GM21717 (cell line): ENCODE measurements around the gene PCDHGB1.
"Not testable (repeated sequence)": the region's sequence is repeated elsewhere in the genome, so short reads cannot be mapped to it uniquely, and the experiment has no call there.

Experiments
- ATAC-seq: cut with Tn5 transposase; IDR thresholded peaks from one replicate; pipeline ENCODE4 v1.9.1; 2021; ENCODE audit warnings: mild to moderate bottlenecking, moderate library complexity; ENCODE audit not compliant: unreplicated experiment

The PCDHGB1 gene

DNA sequence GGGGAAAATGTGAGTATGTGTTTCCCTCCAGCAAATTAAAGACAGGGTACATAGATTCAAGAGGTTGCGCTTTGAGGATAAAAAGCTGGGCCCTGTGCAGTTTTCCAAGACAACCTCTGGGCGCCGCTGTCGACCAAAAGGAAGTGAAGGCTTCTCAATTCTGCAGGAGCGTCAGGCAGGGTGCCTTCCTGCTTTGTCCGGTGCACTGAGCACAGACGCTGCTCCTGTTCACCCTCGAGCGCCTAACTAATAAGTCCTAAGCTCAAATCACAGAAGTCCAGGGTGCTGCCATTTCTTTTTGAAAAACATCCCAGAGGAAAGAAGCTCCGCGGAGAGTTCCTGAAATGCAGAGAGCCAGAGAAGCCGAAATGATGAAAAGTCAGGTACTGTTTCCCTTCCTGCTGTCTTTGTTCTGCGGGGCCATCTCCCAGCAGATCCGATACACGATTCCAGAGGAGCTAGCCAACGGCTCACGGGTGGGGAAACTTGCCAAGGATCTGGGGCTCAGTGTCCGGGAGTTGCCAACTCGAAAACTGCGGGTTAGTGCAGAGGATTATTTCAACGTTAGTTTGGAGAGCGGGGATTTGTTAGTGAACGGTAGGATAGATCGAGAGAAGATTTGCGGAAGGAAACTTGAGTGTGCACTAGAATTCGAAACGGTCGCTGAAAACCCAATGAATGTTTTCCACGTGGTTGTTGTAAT, at the start of gene PCDHGB1:
Gene PCDHGB1, plus strand, starts transcription at position 183 of the 703 bp plus-strand sequence. Its CDS starts 162 bp downstream, at position 345.
- peak; percentile 66 for ATAC-seq

GRCh38 chr5:141303756-141304155, 46.1 kb upstream of the PCDHGB1 start, which contains the start of gene SLC25A2:
SLC25A2 (minus strand) TSS chr5:141304049; CDS start chr5:141303865, 184 bp downstream.
- no peak for ATAC-seq

- no peak for ATAC-seq
These were observed 43.3 kb upstream of the PCDHGB1 start for GRCh38 chr5:141306630-141307029.

DNA sequence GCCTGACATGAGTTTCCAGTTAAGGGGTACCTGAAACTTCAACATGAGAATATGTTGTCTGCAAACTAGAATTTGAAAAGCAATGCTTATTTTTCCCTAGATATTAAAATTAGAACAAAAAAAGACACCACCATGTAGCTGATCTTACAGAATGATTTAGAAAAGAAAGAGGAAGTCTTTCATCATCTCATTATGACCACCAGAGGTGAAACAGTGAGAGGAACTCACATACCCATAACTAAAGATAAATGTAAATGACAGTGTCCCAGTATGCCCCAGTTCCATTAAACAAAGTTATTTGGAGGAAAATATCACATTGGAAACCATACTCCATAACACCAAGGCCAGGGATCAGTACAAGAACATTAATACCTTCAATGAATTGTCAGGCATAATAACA, 36.2 kb upstream of the PCDHGB1 start:
- ATAC-seq: no peak

- ATAC-seq: not testable (repeated sequence)
These were observed 32.9 kb upstream of the PCDHGB1 start for GRCh38 chr5:141316963-141317362.

DNA sequence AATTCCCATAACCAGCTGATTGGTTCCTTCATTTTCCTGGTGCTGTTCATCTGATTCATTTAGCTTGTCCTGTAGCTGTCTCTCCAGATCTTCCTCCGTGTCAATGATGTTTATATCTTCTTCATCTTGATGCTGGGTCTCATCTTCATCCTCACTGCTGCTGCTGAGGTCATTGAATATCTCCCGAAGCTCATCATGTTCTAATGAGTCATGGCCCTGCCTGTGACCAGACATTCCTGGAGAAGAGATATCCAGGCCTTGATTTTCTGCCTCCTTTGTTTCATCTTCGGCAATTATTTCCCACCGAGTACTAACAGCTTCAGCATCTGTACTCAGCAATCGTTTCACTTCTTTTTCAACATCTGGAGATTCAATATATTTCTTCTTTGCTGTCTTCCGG, 30.7 kb upstream of the PCDHGB1 start:
- no peak for ATAC-seq

DNA sequence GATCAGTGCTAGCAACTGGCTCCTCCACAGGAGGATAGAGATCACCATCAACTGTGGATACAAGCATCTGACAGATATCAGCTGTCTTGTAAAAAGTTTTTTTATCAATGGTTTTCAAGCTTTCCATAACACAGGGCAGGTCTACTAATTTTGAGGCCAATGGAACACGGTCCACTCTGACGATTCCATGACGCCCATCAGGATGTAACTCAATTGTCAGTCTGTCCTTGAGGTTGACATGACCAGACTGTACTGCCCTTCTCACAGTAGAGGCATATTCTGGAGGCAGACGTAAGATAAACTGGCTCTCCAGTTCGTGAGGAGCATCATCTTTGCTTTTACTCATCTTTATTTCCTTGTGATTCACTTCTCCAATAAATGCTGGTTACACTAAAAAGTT, 30.2 kb upstream of the PCDHGB1 start:
- ATAC-seq: no peak

DNA sequence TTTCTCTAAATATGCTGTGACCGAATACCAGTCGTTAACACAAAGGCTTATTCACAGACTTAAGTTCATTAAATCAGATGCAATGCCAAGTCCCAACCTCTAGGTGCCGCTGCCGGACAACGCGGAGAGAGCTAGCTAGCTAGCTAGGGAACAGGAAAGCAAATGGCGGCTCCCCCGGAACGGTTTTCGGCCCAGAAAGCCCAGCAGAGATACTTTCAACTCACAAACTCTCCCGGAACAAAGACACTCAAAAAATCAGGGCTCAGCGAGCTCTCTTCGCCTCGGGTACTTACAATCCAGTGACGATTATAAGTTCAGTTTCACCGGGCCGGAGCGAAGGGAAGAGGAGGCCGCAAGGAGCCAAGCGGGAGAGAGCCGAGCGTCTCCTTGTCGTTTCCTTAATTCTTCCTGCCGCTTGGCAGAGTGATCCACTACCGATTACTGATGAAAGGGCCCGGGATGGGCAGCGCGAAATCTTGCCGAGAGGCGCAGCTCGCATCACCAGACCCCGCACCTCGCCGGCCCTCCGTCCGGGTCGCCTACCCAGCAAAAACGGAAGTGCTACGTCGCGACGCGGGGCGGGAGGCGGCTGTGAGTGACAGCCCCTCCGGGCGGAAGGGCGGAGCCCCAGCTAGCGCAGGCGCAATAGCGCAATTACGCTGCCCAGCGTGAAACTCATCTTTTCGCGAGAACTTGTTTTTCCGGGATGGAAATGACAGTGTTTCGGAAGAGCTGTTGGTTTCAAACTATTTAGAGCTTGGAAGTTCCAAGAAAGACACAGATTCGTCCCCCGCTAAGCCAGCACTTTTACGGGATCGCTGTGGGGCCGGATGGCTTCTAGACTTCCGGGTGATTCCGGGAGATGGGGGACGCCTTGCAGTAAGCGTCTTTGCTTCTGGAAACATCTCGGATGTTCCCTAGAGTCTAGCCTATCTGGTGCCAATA, 29.4 kb upstream of the PCDHGB1 start, which contains the start of gene TAF7:
Gene TAF7, minus strand, starts transcription at position 560 of the 945 bp plus-strand sequence. CDS start 740 bp downstream, outside the sequence.
- peak; percentile 93 for ATAC-seq

- no peak for ATAC-seq
These were observed 27.6 kb upstream of the PCDHGB1 start for GRCh38 chr5:141322261-141322660.

DNA sequence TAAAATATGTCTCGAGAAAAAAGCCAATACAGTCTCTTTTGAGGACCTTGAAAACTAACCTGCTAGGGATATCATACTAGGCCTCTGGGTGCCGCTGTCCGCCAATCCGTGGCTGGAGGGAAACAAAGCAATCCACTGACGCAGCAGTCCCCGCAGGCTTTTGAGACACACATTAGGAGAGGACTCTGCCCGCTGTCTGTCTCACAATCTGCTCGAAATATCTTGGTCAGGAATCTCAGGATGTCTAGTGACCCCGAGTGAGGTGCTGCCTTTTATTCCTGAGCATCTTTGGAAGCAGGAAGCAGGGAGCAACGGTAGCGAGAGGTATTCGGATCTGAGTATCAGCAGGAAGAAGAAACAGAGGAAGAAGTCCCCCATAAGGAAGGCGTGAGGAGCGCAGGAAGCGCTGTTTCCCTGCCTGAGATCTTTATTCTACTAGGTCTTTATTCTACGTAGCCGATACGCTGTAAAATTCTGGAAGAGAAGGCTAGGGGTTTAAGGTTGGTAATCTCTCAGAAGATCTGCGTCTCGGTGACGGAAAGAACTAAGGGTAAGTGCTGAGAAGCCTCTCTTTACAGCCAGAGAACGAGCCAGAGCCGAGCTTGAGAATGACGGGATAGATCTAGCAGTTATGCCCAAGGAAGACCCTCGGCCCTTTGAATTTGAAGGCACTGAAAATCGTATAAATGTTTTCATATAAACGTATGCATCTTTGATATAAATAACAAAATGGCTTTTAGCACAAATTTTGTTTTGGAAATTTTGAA, 23.6 kb upstream of the PCDHGB1 start:
- ATAC-seq: peak; percentile 82

DNA sequence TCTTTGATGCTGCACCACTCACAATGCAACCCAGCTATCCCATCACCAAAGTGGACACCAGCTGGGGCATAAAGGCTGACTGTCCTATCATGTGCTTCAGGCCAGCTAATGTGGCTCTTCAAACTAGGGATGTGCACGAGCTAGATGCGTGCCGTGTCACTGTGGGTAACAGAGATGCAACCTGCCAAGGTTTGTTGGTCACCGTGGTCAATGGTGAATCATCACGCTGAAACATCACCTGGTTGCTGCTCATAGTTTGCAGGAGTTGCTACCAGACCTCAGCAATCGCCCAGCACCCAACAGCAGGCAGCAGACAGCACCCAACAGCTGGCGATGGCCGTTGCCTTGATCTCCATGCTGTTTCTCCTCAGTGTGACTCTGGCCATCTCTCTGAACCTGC, 21.7 kb upstream of the PCDHGB1 start:
- no peak for ATAC-seq

DNA sequence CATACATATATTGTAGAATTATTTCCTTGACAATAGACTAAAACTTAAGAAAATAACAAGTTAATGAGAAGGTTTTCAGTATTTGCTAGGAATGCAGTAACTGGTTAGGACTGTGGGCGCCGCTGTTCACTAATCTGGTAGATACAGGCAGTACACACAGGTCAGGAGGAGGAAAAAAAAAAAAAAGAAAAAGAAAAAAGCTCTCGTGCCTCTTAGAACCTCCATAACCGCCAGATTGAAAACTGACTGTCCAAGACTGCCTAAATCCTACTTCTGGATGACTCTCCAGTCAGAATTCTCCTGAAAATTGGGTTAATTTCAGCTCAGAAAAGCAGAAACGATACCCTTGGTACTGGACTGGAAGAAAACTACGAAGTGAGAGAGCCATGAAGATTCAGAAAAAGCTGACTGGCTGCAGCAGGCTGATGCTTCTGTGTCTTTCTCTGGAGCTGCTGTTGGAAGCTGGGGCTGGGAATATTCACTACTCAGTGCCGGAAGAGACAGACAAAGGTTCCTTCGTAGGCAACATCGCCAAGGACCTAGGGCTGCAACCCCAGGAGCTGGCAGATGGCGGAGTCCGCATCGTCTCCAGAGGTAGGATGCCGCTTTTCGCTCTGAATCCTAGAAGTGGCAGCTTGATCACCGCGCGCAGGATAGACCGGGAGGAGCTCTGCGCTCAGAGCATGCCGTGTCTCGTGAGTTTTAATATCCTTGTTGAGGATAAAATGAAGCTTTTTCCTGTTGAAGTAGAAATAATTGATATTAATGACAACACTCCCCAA, 19.4 kb upstream of the PCDHGB1 start, which contains the start of gene PCDHGA1:
Gene PCDHGA1, plus strand, starts transcription at position 216 of the 782 bp plus-strand sequence.
- ATAC-seq: no peak

DNA sequence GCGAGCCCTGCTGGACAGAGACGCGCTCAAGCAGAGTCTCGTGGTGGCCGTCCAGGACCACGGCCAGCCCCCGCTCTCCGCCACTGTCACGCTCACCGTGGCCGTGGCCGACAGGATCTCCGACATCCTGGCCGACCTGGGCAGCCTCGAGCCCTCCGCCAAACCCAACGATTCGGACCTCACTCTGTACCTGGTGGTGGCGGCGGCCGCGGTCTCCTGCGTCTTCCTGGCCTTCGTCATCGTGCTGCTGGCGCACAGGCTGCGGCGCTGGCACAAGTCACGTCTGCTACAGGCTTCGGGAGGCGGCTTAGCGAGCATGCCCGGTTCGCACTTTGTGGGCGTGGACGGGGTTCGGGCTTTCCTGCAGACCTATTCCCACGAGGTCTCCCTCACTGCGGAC, 17.3 kb upstream of the PCDHGB1 start:
- not testable (repeated sequence) for ATAC-seq

DNA sequence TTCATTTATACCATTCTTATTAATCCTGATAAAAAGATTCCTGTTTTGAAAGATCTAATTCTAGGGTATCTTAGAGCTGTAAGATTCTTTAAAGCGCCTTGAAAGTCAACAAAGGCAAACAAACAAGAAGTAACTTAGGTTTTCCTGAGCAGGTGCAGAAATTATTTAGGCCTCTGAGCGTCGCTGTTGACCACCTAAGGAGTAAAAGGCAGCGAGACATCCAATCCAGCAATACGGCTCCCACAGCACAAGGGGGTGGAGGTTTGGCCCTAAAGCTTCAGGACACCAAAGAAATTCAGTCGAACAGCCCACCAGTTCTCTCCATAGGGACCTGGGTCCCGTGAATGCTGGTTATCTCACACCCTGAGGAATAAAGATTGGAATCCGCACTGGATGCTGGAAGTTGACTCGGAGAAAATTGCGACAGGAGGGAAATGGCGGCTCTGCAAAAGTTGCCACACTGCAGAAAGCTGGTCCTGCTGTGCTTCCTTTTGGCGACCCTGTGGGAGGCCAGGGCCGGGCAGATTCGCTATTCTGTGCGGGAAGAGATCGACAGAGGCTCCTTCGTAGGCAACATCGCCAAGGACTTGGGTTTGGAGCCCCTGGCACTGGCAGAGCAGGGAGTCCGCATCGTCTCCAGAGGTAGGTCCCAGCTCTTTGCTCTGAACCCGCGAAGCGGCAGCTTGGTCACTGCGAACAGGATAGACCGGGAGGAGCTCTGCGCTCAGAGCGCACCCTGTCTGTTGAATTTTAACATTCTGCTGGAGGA, 11.2 kb upstream of the PCDHGB1 start, which contains the start of gene PCDHGA2:
Gene PCDHGA2, plus strand, starts transcription at position 223 of the 769 bp plus-strand sequence.
- ATAC-seq: no peak

DNA sequence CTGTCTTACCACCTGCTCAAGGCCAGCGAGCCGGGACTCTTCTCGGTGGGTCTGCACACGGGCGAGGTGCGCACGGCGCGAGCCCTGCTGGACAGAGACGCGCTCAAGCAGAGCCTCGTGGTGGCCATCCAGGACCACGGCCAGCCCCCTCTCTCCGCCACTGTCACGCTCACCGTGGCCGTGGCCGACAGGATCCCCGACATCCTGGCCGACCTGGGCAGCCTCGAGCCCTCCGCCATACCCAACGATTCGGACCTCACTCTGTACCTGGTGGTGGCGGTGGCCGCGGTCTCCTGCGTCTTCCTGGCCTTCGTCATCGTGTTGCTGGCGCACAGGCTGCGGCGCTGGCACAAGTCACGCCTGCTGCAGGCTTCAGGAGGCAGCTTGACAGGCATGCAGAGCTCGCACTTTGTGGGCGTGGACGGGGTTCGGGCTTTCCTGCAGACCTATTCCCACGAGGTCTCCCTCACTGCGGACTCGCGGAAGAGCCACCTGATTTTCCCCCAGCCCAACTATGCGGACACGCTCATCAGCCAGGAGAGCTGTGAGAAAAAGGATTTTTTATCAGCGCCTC, 9.0 kb upstream of the PCDHGB1 start:
- not testable (repeated sequence) for ATAC-seq

DNA sequence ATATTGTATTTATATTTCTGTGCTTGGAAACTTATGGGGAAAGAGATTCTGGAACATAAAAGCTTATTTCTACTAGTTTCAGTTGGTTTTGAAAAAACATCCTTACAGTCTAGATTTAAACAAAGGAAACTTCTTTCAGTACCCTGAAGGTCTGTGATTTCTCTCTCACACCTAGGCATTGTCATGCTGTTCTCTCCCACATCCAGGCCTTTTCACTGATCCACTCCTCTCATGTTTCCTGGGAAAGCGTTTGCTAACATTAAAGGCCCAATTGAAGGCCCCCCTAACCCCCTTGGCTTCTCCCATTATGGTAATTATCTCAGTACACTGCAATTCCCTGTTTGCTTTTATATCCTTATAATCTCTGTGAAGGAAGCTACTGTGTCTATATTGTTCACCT, 7.1 kb upstream of the PCDHGB1 start:
- no peak for ATAC-seq

DNA sequence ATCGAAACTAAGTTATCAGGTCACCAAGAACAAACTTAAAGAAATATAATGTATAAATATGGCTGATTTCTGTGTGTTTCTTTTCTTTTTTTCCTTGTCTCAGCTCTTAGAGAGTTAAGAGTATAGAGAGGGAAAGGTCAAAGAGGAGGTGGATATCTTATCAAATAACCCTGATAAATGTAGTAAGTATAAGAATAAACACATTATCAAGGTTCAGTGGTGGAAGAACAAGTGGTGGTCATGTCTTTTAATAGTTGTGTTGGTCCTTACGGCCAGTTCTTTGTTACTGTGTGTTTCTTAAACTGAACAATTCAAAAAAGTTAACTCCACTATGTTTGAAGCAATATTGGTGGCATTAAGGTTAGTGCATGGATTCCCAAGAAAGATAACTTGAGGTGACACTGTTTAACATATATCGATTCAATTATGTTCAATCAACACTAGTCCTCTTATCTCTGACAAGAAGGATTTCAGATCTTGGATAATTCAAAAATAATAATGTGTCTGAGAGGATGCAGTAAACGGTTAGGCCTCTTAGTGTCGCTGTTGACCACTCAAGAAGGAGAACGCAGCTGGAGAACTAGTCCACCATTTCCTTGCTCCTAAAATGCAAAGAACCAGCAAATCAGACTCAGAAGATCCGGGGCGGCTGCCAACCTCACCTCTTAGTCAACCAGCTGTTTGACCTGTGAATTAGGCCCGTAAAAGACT, 6.5 kb upstream of the PCDHGB1 start, which contains the start of gene PCDHGA3:
Gene PCDHGA3, plus strand, starts transcription at position 588 of the 711 bp plus-strand sequence. CDS start 205 bp downstream, outside the sequence.
- ATAC-seq: no peak

GRCh38 chr5:141343953-141344463, 5.9 kb upstream of the PCDHGB1 start:
- ATAC-seq: no peak
